GM18499 (cell line): Measurements from ENCODE around the gene IGFBP4.

Experiments
- ATAC-seq: cut with Tn5 transposase; IDR thresholded peaks from one replicate; pipeline ENCODE4 v1.9.1; 2021; ENCODE audit warnings: moderate number of reproducible peaks; ENCODE audit not compliant: insufficient read depth, unreplicated experiment

IGFBP4 gene

GRCh38 chr17:40469805-40470675 is 26.8 kb downstream of the IGFBP4 start:
- no peak for ATAC-seq

GRCh38 chr17:40470932-40471828 is 27.9 kb downstream of the IGFBP4 start:
- no peak for ATAC-seq

GRCh38 chr17:40471846-40472732 is 28.8 kb downstream of the IGFBP4 start:
- no peak for ATAC-seq

GRCh38 chr17:40472733-40473452 is 29.6 kb downstream of the IGFBP4 start:
- ATAC-seq = no peak

- no peak for ATAC-seq
These were observed 30.5 kb downstream of the IGFBP4 start for GRCh38 chr17:40473573-40474365.

GRCh38 chr17:40474419-40475002 is 31.3 kb downstream of the IGFBP4 start:
- ATAC-seq = no peak

- no peak for ATAC-seq
These were observed 32.1 kb downstream of the IGFBP4 start for GRCh38 chr17:40475234-40475908.

- ATAC-seq = no peak
These were observed 34.5 kb downstream of the IGFBP4 start for GRCh38 chr17:40477796-40478195.

- ATAC-seq = no peak
These were observed 35.2 kb downstream of the IGFBP4 start for GRCh38 chr17:40478486-40478885.

GRCh38 chr17:40479754-40480480 is 36.7 kb downstream of the IGFBP4 start:
- ATAC-seq = no peak

- ATAC-seq = no peak
These were observed 37.3 kb downstream of the IGFBP4 start for GRCh38 chr17:40480501-40481003.

- no peak for ATAC-seq
These were observed 37.9 kb downstream of the IGFBP4 start for GRCh38 chr17:40481106-40481505.

- no peak for ATAC-seq
These were observed 39.5 kb downstream of the IGFBP4 start for GRCh38 chr17:40482722-40483121.

GRCh38 chr17:40483679-40484078 is 40.4 kb downstream of the IGFBP4 start:
- no peak for ATAC-seq

- ATAC-seq = no peak
These were observed 41.2 kb downstream of the IGFBP4 start for GRCh38 chr17:40484285-40484972.

GRCh38 chr17:40484973-40485530 is 41.8 kb downstream of the IGFBP4 start:
- no peak for ATAC-seq
